NCI-H128 (cell line): Measurements from ENCODE around the gene LCK.
"Not testable (repeated sequence)": the region's sequence is repeated elsewhere in the genome, so short reads cannot be mapped to it uniquely, and the experiment has no call there.

Source experiments
- DNase-seq: peaks from one replicate; lab custom pipeline; 2025; ENCODE audit not compliant: unreplicated experiment; lab: John Stamatoyannopoulos, UW

The LCK gene

GRCh38 chr1:32273391-32274208, 22.5 kb downstream of the LCK start:
- DNase-seq: no peak

GRCh38 chr1:32274646-32275340, 23.7 kb downstream of the LCK start:
- no peak for DNase-seq

- DNase-seq: no peak
These were observed 24.4 kb downstream of the LCK start for GRCh38 chr1:32275424-32275823.

GRCh38 chr1:32276032-32276782, 25.1 kb downstream of the LCK start:
- DNase-seq: no peak

GRCh38 chr1:32284777-32285176, 33.7 kb downstream of the LCK start:
- not testable (repeated sequence) for DNase-seq

- no peak for DNase-seq
These were observed 34.6 kb downstream of the LCK start for GRCh38 chr1:32285658-32286057.

- no peak for DNase-seq
These were observed 35.7 kb downstream of the LCK start for GRCh38 chr1:32286763-32287162.

- DNase-seq: no peak
These were observed 38.2 kb downstream of the LCK start for GRCh38 chr1:32289256-32289655.

- DNase-seq: no peak
These were observed 40.2 kb downstream of the LCK start for GRCh38 chr1:32291145-32291707.

GRCh38 chr1:32291708-32292538, 40.9 kb downstream of the LCK start, which contains the start of gene HDAC1:
HDAC1 (plus strand) TSS chr1:32292083; CDS start chr1:32292170, 87 bp downstream.
- peak; percentile 82 for DNase-seq

- DNase-seq: not testable (repeated sequence)
These were observed 47.1 kb downstream of the LCK start for GRCh38 chr1:32298211-32298610.

- DNase-seq: no peak
These were observed 48.3 kb downstream of the LCK start for GRCh38 chr1:32299327-32299726.

- no peak for DNase-seq
These were observed 52.3 kb downstream of the LCK start for GRCh38 chr1:32303358-32303757.

- DNase-seq: no peak
These were observed 53.0 kb downstream of the LCK start for GRCh38 chr1:32303997-32304622.

GRCh38 chr1:32305310-32305709, 54.2 kb downstream of the LCK start:
- no peak for DNase-seq

GRCh38 chr1:32307324-32307723, 56.3 kb downstream of the LCK start:
- DNase-seq: no peak

GRCh38 chr1:32309960-32310359, 58.9 kb downstream of the LCK start:
- DNase-seq: no peak

- DNase-seq: no peak
These were observed 60.8 kb downstream of the LCK start for GRCh38 chr1:32311709-32312393.

GRCh38 chr1:32316903-32317277, 65.8 kb downstream of the LCK start:
- DNase-seq: no peak
